Ovary (tissue), 9 donors: ENCODE results near the gene KCNAB1. TPM values are rescaled to one million over a fixed set of nuclear protein-coding genes. Genes with fewer than 3 reads are reported as not detected.
"Not testable (repeated sequence)": the region's sequence is repeated elsewhere in the genome, so short reads cannot be mapped to it uniquely, and the experiment has no call there.

Source experiments
- DNase-seq, 5 donors: peaks; one replicate each; pipeline ENCODE4 v3.0.0-alpha.2; 2019 to 2020
- H3K27ac ChIP-seq, 2 donors: fragments of 200-600 bp; one replicate each; pipeline versions ENCODE4 v1.5.1 to v1.8.0; 2019 to 2022
- H3K27me3 ChIP-seq: fragments of 200-600 bp; one replicate; pipeline ENCODE4 v1.8.0; 2022
- H3K36me3 ChIP-seq: fragments of 200-600 bp; sonication (generic); one replicate; pipeline ENCODE4 v1.5.1; 2019
- H3K4me1 ChIP-seq: one replicate; pipeline ENCODE4 v1.8.1; 2013; ENCODE audit warnings: mild to moderate bottlenecking, moderate library complexity; ENCODE audit not compliant: insufficient read depth
- H3K4me3 ChIP-seq: fragments of 200-600 bp; sonication (generic); one replicate; pipeline ENCODE4 v1.5.1; 2017
- H3K9me3 ChIP-seq, 2 donors: fragments of 200-600 bp in 1 of 2; sonication (generic) in 1 of 2; one replicate each; pipeline versions ENCODE4 v1.5.1 to v1.8.1; 2013 to 2019; ENCODE audit warnings: mild to moderate bottlenecking in 1 of 2, moderate library complexity in 1 of 2
- EP300 ChIP-seq: sonication (generic); formaldehyde crosslinking; IDR thresholded peaks from one replicate; pipeline ENCODE4 v1.6.1; 2017; ENCODE audit warnings: antibody characterized with exemption
- POLR2A ChIP-seq: fragments of 450-650 bp; IDR thresholded peaks from one replicate; pipeline ENCODE4 v1.6.1; 2017; ENCODE audit warnings: antibody characterized with exemption, mild to moderate bottlenecking, moderate library complexity
- WGBS, 3 donors: extraction: QIAGEN DNeasy Blood & Tissue Kit in 1 of 3; methylation state at CpG; one replicate each; pipeline versions ENCODE4 v1.1.5 to v1.1.7; 2013 to 2017; 5-methylcytosine and 5-hydroxymethylcytosine counted together
- intact Hi-C, 4 donors: fragments of 100-400 bp; cut with DNase I; formaldehyde crosslinking; loops; one replicate each; pipeline versions ENCODE4 v1.11.0 to v1.15.1; 2022 to 2023
- polyA plus RNA-seq, 2 donors: library from polyadenylated mRNA; stranded (reverse); fragments of 200-250 nt in 1 of 2; fragments of 350-450 nt in 1 of 2; fragmentation: Illumina TruSeq in 1 of 2; extraction: RNeasy Lipid Tissue Mini Kit (QIAGEN cat#74804) in 1 of 2; gene quantifications; one replicate each; pipeline ENCODE4 v1.2.3, GENCODE V29; 2013 to 2014
- total RNA-seq, 7 donors: library from RNA; depleted of rRNA in 2 of 7; stranded (reverse); fragments of >200 nt in 2 of 7; fragmentation: NEBNext Ultra II Directional in 3 of 7; extraction: Animal tissue kit (Norgen Biotek cat#: 25700) in 3 of 7; gene quantifications; one replicate each; pipeline versions ENCODE4 v1.1.0 to v1.2.4, GENCODE V29; 2016 to 2023
- TF ChIP-seq, protein P1 (sequence below), 3 donors: fragments of 450-650 bp in 2 of 3; fragments of 200-600 bp in 1 of 3; IDR thresholded peaks; one replicate each; pipeline versions ENCODE4 v1.5.1 to v1.8.0; 2016 to 2022; ENCODE audit warnings: antibody characterized with exemption in 3 of 3, mild to moderate bottlenecking in 1 of 3
- donor health status: DM: no; HTN: no; CAD: no; lungs with moderate emphysema.
- donor health status: DM: no; HTN: no; CAD: no.
- donor health status: Bipolar disorder and iron deficiency.
- donor health status: DM: yes; HTN: yes; CAD: no.
- donor health status: DM: no; HTN: no; CAD: no.
- donor health status: DM: yes; HTN: yes; CAD: no.

KCNAB1 gene
- total and polyA plus RNA-seq, 9 donors = 0.60 to 8.0 (median 2.4) TPM

DNA sequence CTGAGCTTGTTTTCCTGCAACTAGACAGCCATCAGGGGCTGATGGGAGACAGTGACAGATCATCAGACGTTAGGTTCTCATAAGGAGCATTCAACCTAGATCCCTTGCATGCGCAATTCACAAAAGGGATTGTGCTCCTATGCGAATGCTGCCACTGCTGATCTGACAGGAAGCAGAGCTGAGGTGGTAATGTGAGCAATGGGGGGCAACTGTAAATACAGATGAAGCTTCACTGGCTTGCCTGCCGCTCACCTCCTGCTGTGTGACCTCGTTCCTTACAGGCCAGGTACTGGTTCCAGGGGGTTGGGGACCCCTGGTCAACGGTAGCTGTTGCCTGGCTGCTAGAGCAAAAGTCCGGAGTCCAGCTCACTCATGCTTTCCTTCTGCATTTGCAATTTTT is 26.4 kb upstream of the KCNAB1 start:
- intact Hi-C loops = no loop called here
- WGBS, 3 donors = 74 to 78% (median 75%) methylated on average over 7 of the region's 7 CpGs
- no peak for DNase-seq

DNA sequence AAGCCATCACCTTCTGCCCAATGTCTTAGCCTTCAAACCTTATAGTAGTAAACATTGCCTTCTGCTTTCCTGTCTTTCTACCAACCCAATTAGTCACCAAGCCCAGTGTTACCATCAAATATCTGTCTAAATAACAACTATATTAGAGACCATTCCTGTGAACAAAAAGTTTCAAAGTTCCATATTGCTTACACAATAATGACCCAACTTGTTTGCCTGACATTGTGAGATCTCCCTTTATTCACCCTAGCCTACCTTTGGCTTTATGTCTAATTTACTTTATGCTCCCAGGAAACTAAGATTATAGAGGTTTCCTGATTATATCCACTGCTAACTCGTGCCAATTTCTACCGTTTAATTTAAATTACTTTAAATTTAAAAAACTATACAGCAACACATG is 26.0 kb upstream of the KCNAB1 start:
- Histone ChIP-seq H3K9me3 (no peaks in the 10 kb centered on the region), H3K36me3 (no peaks in the 10 kb centered on the region), H3K27me3 (no peaks in the 10 kb centered on the region), H3K4me1 (no peaks in the 10 kb centered on the region), H3K4me3 (no peak overlapping the region), H3K27ac (no peak overlapping the region)
- 68 to 74% (median 74%) methylated on average over 2 of the region's 2 CpGs for WGBS, 3 donors
- TF ChIP-seq EP300 = no peak
- TF ChIP-seq, protein P1, sequence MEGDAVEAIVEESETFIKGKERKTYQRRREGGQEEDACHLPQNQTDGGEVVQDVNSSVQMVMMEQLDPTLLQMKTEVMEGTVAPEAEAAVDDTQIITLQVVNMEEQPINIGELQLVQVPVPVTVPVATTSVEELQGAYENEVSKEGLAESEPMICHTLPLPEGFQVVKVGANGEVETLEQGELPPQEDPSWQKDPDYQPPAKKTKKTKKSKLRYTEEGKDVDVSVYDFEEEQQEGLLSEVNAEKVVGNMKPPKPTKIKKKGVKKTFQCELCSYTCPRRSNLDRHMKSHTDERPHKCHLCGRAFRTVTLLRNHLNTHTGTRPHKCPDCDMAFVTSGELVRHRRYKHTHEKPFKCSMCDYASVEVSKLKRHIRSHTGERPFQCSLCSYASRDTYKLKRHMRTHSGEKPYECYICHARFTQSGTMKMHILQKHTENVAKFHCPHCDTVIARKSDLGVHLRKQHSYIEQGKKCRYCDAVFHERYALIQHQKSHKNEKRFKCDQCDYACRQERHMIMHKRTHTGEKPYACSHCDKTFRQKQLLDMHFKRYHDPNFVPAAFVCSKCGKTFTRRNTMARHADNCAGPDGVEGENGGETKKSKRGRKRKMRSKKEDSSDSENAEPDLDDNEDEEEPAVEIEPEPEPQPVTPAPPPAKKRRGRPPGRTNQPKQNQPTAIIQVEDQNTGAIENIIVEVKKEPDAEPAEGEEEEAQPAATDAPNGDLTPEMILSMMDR (IDR thresholded peaks at IDR 0.05) = no peak
- TF ChIP-seq POLR2A = no peak
- DNase-seq = no peak
- intact Hi-C loops = no loop called here

More for the DNA sequence above, 26.4 kb upstream of the KCNAB1 start:
- Histone ChIP-seq H3K27ac (no peak overlapping the region), H3K4me3 (no peak overlapping the region), H3K9me3 (no peaks in the 10 kb centered on the region), H3K36me3 (no peaks in the 10 kb centered on the region), H3K4me1 (no peaks in the 10 kb centered on the region), H3K27me3 (no peaks in the 10 kb centered on the region)
- TF ChIP-seq EP300 = no peak
- no peak for TF ChIP-seq POLR2A
- TF ChIP-seq, protein P1 (IDR thresholded peaks at IDR 0.05) = no peak

DNA sequence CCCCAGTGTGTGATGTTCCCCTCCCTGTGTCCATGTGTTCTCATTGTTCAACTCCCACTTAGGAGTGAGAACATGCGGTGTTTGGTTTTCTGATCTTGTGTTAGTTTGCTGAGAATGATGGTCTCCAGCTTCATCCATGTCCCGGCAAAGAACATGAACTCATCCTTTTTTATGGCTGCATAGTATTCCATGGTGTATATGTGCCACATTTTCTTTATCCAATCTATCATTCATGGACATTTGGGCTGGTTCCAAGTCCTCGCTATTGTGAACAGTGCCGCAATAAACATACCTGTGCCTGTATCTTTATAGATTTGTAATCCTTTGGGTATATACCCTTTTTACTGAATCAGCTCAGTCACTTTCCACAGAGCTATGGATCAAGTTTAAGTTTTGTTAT is 24.7 kb upstream of the KCNAB1 start:
- intact Hi-C loops, H3K9me3 ChIP-seq, H3K27ac ChIP-seq, H3K4me3 ChIP-seq, H3K36me3 ChIP-seq, H3K27me3 ChIP-seq, H3K4me1 ChIP-seq, DNase-seq: not testable (repeated sequence)
- WGBS, 3 donors = 94 to 96% (median 96%) methylated on average over 4 of the region's 4 CpGs

DNA sequence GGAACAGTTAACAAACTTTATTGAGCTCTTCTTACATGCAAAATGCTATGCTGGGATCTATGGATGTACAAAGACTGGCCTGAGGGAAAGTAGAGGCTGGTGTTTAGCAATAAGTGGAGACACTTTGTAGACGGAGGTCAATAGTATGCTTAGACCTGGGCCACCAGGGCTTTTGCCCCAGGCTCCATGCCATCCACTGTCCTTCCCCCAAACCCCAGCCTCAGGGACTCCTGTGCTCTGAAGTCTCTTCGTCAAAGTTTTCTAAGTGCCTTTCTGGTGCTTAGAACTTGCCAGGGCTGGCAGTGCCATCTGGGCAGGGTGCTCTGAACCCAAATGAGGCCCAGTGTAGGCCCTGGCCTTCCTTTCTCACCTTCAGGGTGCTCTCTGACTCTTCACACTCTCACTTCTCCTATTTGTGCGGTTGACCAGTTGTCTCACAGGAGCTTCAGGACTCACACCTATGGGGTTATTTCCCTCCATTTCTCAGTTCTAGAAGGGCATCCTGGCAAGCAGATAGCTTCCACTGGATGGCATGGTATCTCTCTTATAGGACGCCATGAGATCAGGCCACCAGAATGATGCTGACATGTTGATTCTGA is 21.8 kb upstream of the KCNAB1 start:
- no peak for TF ChIP-seq EP300
- TF ChIP-seq, protein P1 (IDR thresholded peaks at IDR 0.05) = no peak
- no peak for TF ChIP-seq POLR2A
- H3K4me1 ChIP-seq = no peaks in the 10 kb centered on the region
- no peaks in the 10 kb centered on the region for H3K9me3 ChIP-seq
- H3K36me3 ChIP-seq = no peaks in the 10 kb centered on the region
- 96 to 97% (median 97%) methylated on average over 4 of the region's 4 CpGs for WGBS, 3 donors
- intact Hi-C loops = no loop called here
- no peak for DNase-seq
- no peaks in the 10 kb centered on the region for H3K27me3 ChIP-seq
- no peak overlapping the region for H3K4me3 ChIP-seq
- no peak overlapping the region for H3K27ac ChIP-seq

DNA sequence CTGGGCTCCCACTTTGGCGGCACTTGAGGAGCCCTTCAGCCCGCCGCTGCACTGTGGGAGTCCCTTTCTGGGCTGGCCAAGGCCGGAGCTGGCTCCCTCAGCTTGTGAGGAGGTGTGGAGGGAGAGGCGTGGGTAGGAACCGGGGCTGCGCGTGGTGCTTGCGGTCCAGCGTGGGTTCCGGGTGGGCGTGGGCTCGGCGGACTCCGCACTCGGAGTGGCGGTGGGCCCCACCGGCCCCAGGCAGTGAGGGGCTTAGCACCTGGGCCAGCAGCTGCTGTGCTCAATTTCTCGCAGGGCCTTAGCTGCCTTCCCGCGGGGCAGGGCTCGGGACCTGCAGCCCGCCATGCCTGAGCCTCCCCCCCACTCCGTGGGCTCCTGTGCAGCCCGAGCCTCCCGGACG is 21.0 kb upstream of the KCNAB1 start:
- H3K27me3 ChIP-seq, intact Hi-C loops, H3K4me3 ChIP-seq, H3K9me3 ChIP-seq, H3K27ac ChIP-seq, DNase-seq, H3K4me1 ChIP-seq, H3K36me3 ChIP-seq: not testable (repeated sequence)
- 92 to 99% (median 96%) methylated on average over 22 to 27 of the region's 27 CpGs for WGBS, 3 donors

DNA sequence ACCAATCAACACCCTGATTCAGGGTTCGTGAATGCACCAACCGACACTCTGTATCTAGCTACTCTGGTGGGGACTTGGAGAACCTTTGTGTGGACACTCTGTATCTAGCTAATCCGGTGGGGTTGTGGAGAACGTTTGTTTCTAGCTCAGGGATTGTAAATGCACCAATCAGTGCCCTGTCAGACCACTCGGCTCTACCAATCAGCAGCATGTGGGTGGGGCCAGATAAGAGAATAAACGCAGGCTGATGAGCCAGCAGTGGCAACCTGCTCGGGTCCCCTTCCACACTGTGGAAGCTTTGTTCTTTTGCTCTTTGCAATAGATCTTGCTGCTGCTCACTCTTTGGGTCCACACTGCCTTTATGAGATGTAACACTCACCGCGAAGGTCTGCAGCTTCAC is 20.4 kb upstream of the KCNAB1 start:
- WGBS, 3 donors = 91 to 96% (median 95%) methylated on average over 9 of the region's 9 CpGs
- DNase-seq, intact Hi-C loops: not testable (repeated sequence)

More for the DNA sequence above, 20.4 kb upstream of the KCNAB1 start:
- H3K4me3 ChIP-seq, H3K27me3 ChIP-seq, H3K36me3 ChIP-seq, H3K27ac ChIP-seq, H3K4me1 ChIP-seq, H3K9me3 ChIP-seq: not testable (repeated sequence)
